HepG2 (cell line): ENCODE results near the gene NPB. TPM values are rescaled to one million over a fixed set of nuclear protein-coding genes. Genes with fewer than 3 reads are reported as not detected.

Source experiments
- BORCS8-MEF2B ChIP-seq: sonication (generic); formaldehyde crosslinking; IDR thresholded peaks from 2 replicates; pipeline ENCODE4 v1.8.0; 2022; ENCODE audit warnings: mild to moderate bottlenecking, missing genetic modification reagents
- KDM5A ChIP-seq: fragments of 200-600 bp; sonication (generic); IDR thresholded peaks from 2 replicates; pipeline ENCODE4 v1.7.0; 2018; ENCODE audit warnings: antibody characterized with exemption, mild to moderate bottlenecking, low read length, borderline replicate concordance
- KLF12 ChIP-seq: sonication (generic); formaldehyde crosslinking; IDR thresholded peaks from 2 replicates; pipeline ENCODE4 v1.4.0; 2020; ENCODE audit warnings: missing genetic modification reagents, borderline replicate concordance
- LRRFIP1 ChIP-seq: sonication (generic); formaldehyde crosslinking; conservative IDR thresholded peaks from 2 replicates; pipeline ENCODE4 v1.4.0; 2020; ENCODE audit warnings: missing genetic modification reagents
- MBD4 ChIP-seq: IDR thresholded peaks from 2 replicates; pipeline ENCODE4 v1.6.1; 2012; ENCODE audit warnings: low read length, inconsistent platforms, borderline replicate concordance
- NFIB ChIP-seq: sonication (generic); formaldehyde crosslinking; IDR thresholded peaks from 2 replicates; pipeline ENCODE4 v1.9.0; 2021; ENCODE audit warnings: missing genetic modification reagents, mild to moderate bottlenecking, borderline replicate concordance
- POLR2AphosphoS5 ChIP-seq: IDR thresholded peaks from 2 replicates; pipeline ENCODE4 v1.6.1; 2012; ENCODE audit warnings: low read depth, low read length
- PRDM4 ChIP-seq: sonication (generic); formaldehyde crosslinking; IDR thresholded peaks from 2 replicates; pipeline ENCODE4 v1.9.0; 2021; ENCODE audit warnings: missing genetic modification reagents, borderline replicate concordance
- RBFOX2 ChIP-seq: fragments of 200-400 bp; formaldehyde crosslinking; IDR thresholded peaks from 2 replicates; pipeline ENCODE4 v1.6.1; 2017; ENCODE audit warnings: low read depth, mild to moderate bottlenecking, low read length
- ZBTB34 ChIP-seq: sonication (generic); formaldehyde crosslinking; IDR thresholded peaks from 2 replicates; pipeline ENCODE4 v1.8.0; 2022; ENCODE audit warnings: mild to moderate bottlenecking, missing genetic modification reagents
- polyA plus RNA-seq, 8 experiments: library from polyadenylated mRNA; depleted of rRNA in 3 of 8; stranded (reverse) in 7 of 8; unstranded in 1 of 8; fragments of >200 nt; fragmentation: Illumina TruSeq in 4 of 8; extraction: Trizol in 4 of 8; gene quantifications; 2 replicates each; pipeline versions ENCODE4 v1.2.1 to v1.2.3, GENCODE V29; 2011 to 2016; ENCODE audit warnings: low read depth in 4 of 8, missing spikeins in 1 of 8, mixed read lengths in 1 of 8; ENCODE audit not compliant: insufficient read depth in 1 of 8
- total RNA-seq, 5 experiments: library from RNA; depleted of rRNA; stranded (reverse); fragments of >200 nt; fragmentation: Illumina TruSeq; extraction: Trizol; gene quantifications; 2 replicates each; pipeline ENCODE4 v1.2.3, GENCODE V29; 2016; ENCODE audit warnings: low read depth in 1 of 5
- TF ChIP-seq, protein P1 (sequence below): sonication (generic); formaldehyde crosslinking; IDR thresholded peaks from 2 replicates; pipeline ENCODE4 v1.4.0; 2020; ENCODE audit warnings: mild to moderate bottlenecking, missing genetic modification reagents
- TF ChIP-seq, protein P2 (sequence below): sonication (generic); formaldehyde crosslinking; IDR thresholded peaks from 2 replicates; pipeline ENCODE4 v1.4.0; 2020; ENCODE audit warnings: missing genetic modification reagents
- TF ChIP-seq, protein P3 (sequence below): sonication (generic); formaldehyde crosslinking; IDR thresholded peaks from 2 replicates; pipeline ENCODE4 v1.8.1; 2023; ENCODE audit warnings: mild to moderate bottlenecking, missing genetic modification reagents

NPB gene
- total and polyA plus RNA-seq, 2 of the 13 experiments (the other 11 are each of a cell fraction or from before 2014, with no cell fraction given) = 0.11 to 0.93 TPM

- no peak for TF ChIP-seq PRDM4 (CRISPR knock-in tag)
- TF ChIP-seq RBFOX2 = peak; percentile 84
- TF ChIP-seq BORCS8-MEF2B = peak; percentile 87
- TF ChIP-seq KLF12 (CRISPR knock-in tag) = peak; percentile 34; the same call in 1 of the 2 replicates
- TF ChIP-seq, protein P1, sequence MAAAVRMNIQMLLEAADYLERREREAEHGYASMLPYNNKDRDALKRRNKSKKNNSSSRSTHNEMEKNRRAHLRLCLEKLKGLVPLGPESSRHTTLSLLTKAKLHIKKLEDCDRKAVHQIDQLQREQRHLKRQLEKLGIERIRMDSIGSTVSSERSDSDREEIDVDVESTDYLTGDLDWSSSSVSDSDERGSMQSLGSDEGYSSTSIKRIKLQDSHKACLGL (CRISPR knock-in tag) = peak; percentile 76; the same call in 1 of the 2 replicates
- TF ChIP-seq NFIB (CRISPR knock-in tag) = 0 out of 2 replicates have a peak, but pooled peaks have one; percentile 53
- no peak for TF ChIP-seq LRRFIP1 (CRISPR knock-in tag)
- peak; percentile 48 for TF ChIP-seq POLR2AphosphoS5
- TF ChIP-seq ZBTB34 (CRISPR knock-in tag) = no peak; the same call in 1 of the 2 replicates
- TF ChIP-seq, protein P2, sequence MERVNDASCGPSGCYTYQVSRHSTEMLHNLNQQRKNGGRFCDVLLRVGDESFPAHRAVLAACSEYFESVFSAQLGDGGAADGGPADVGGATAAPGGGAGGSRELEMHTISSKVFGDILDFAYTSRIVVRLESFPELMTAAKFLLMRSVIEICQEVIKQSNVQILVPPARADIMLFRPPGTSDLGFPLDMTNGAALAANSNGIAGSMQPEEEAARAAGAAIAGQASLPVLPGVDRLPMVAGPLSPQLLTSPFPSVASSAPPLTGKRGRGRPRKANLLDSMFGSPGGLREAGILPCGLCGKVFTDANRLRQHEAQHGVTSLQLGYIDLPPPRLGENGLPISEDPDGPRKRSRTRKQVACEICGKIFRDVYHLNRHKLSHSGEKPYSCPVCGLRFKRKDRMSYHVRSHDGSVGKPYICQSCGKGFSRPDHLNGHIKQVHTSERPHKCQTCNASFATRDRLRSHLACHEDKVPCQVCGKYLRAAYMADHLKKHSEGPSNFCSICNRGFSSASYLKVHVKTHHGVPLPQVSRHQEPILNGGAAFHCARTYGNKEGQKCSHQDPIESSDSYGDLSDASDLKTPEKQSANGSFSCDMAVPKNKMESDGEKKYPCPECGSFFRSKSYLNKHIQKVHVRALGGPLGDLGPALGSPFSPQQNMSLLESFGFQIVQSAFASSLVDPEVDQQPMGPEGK (CRISPR knock-in tag) = no peak
- no peak for TF ChIP-seq MBD4
- TF ChIP-seq, protein P3, sequence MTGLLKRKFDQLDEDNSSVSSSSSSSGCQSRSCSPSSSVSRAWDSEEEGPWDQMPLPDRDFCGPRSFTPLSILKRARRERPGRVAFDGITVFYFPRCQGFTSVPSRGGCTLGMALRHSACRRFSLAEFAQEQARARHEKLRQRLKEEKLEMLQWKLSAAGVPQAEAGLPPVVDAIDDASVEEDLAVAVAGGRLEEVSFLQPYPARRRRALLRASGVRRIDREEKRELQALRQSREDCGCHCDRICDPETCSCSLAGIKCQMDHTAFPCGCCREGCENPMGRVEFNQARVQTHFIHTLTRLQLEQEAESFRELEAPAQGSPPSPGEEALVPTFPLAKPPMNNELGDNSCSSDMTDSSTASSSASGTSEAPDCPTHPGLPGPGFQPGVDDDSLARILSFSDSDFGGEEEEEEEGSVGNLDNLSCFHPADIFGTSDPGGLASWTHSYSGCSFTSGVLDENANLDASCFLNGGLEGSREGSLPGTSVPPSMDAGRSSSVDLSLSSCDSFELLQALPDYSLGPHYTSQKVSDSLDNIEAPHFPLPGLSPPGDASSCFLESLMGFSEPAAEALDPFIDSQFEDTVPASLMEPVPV (CRISPR knock-in tag) = 0 out of 2 replicates have a peak, but pooled peaks have one; percentile 34
- no peak for TF ChIP-seq KDM5A
Measured at GRCh38 chr17:81867170-81867990, 34.7 kb upstream of the NPB start (continued).
